ENCODE results near the gene PRKX.

GRCh38 chrX:3655181-3655580 is 58.3 kb downstream of the PRKX start:
- TF ChIP-seq POLR2AphosphoS5 (IDR thresholded peaks at IDR 0.05; ENCODE audit: low read depth, low read length) (no peak), TAF1 (IDR thresholded peaks at IDR 0.05; ENCODE audit: borderline replicate concordance, low read depth, low read length) (no peak)

Measured in GM12892 (cell line).